Trophoblast cell (in vitro differentiated cells and primary cell): ENCODE measurements around the gene CHST3.
A peak's percentile ranks its signal among the peaks of the same experiment; 100 is the strongest.

Source experiments
- DNase-seq, 2 donors: peaks; one replicate each; pipeline ENCODE4 v3.0.0-alpha.2; 2016
- H2AFZ ChIP-seq: 2 replicates; pipeline ENCODE4 v1.6.1; 2013; ENCODE audit warnings: low read length, moderate library complexity, mild to moderate bottlenecking; ENCODE audit not compliant: insufficient read depth, poor library complexity
- H2AK5ac ChIP-seq: 2 replicates; pipeline ENCODE4 v1.6.1; 2013; ENCODE audit warnings: mild to moderate bottlenecking, low read length
- H2BK120ac ChIP-seq: 2 replicates; pipeline ENCODE4 v1.6.1; 2013; ENCODE audit warnings: low read length, mild to moderate bottlenecking, moderate library complexity; ENCODE audit not compliant: insufficient read depth, poor library complexity
- H2BK12ac ChIP-seq: 2 replicates; pipeline ENCODE4 v1.6.1; 2013; ENCODE audit warnings: mild to moderate bottlenecking, low read length, moderate library complexity
- H2BK5ac ChIP-seq: 2 replicates; pipeline ENCODE4 v1.6.1; 2013; ENCODE audit warnings: low read length, low read depth, moderate library complexity, mild to moderate bottlenecking; ENCODE audit not compliant: poor library complexity
- H3K14ac ChIP-seq: 2 replicates; pipeline ENCODE4 v1.6.1; 2013; ENCODE audit warnings: mild to moderate bottlenecking, low read length
- H3K18ac ChIP-seq: 2 replicates; pipeline ENCODE4 v1.6.1; 2013; ENCODE audit warnings: mild to moderate bottlenecking, low read length
- H3K23ac ChIP-seq: 2 replicates; pipeline ENCODE4 v1.6.1; 2013; ENCODE audit warnings: low read length
- H3K27ac ChIP-seq: 2 replicates; pipeline ENCODE4 v1.5.1; 2013; ENCODE audit warnings: low read depth, mild to moderate bottlenecking, inconsistent platforms, low read length, moderate library complexity
- H3K27me3 ChIP-seq: 2 replicates; pipeline ENCODE4 v1.6.1; 2013; ENCODE audit warnings: inconsistent platforms, mild to moderate bottlenecking, low read length, moderate library complexity; ENCODE audit not compliant: insufficient read depth
- H3K36me3 ChIP-seq, 2 experiments: 1 replicate in 1 of 2; 2 replicates in 1 of 2; pipeline ENCODE4 v1.6.1; 2013; ENCODE audit warnings: low read length in 2 of 2, mild to moderate bottlenecking in 2 of 2, moderate library complexity in 1 of 2; ENCODE audit not compliant: insufficient read depth in 2 of 2, control insufficient read depth in 1 of 2
- H3K4ac ChIP-seq: 2 replicates; pipeline ENCODE4 v1.6.1; 2013; ENCODE audit warnings: low read depth, mild to moderate bottlenecking, low read length, moderate library complexity
- H3K4me1 ChIP-seq, 2 experiments: 1 replicate in 1 of 2; 2 replicates in 1 of 2; pipeline ENCODE4 v1.6.1; 2013; ENCODE audit warnings: low read length in 2 of 2, mild to moderate bottlenecking in 2 of 2, moderate library complexity in 1 of 2; ENCODE audit not compliant: insufficient read depth in 2 of 2, control insufficient read depth in 1 of 2
- H3K4me2 ChIP-seq: 2 replicates; pipeline ENCODE4 v1.6.1; 2013; ENCODE audit warnings: inconsistent platforms, mild to moderate bottlenecking, low read length, moderate library complexity
- H3K4me3 ChIP-seq: 2 replicates; pipeline ENCODE4 v1.5.1; 2013; ENCODE audit warnings: mild to moderate bottlenecking, low read depth, low read length, inconsistent platforms
- H3K79me1 ChIP-seq: one replicate; pipeline ENCODE4 v1.6.1; 2013; ENCODE audit warnings: low read length
- H3K79me2 ChIP-seq: 2 replicates; pipeline ENCODE4 v1.6.1; 2013; ENCODE audit warnings: low read length, mild to moderate bottlenecking; ENCODE audit not compliant: control insufficient read depth, insufficient read depth, poor library complexity
- H3K9ac ChIP-seq: 2 replicates; pipeline ENCODE4 v1.6.1; 2013; ENCODE audit warnings: mild to moderate bottlenecking, low read length
- H3K9me3 ChIP-seq: 2 replicates; pipeline ENCODE4 v1.6.1; 2013; ENCODE audit warnings: low read depth, mild to moderate bottlenecking, control low read depth, inconsistent platforms, low read length; ENCODE audit not compliant: insufficient read depth
- H4K12ac ChIP-seq: 2 replicates; pipeline ENCODE4 v1.6.1; 2013; ENCODE audit warnings: low read depth, mild to moderate bottlenecking, low read length, moderate library complexity
- H4K8ac ChIP-seq: 2 replicates; pipeline ENCODE4 v1.6.1; 2013; ENCODE audit warnings: low read depth, mild to moderate bottlenecking, low read length, moderate library complexity
- H4K91ac ChIP-seq: one replicate; pipeline ENCODE4 v1.6.1; 2013; ENCODE audit warnings: low read depth, mild to moderate bottlenecking, low read length, moderate library complexity
- WGBS: extraction: QIAGEN DNeasy Blood & Tissue Kit; methylation state at CpG from one replicate; pipeline ENCODE4 v1.1.7; 2013; ENCODE audit warnings: missing lambda C conversion rate; ENCODE audit not compliant: insufficient read length, insufficient coverage; ENCODE audit errors: extremely low coverage; 5-methylcytosine and 5-hydroxymethylcytosine counted together

The CHST3 gene

GRCh38 chr10:72014197-72014596, 50.0 kb downstream of the CHST3 start:
- H3K4ac ChIP-seq, result no peak overlapping the region
- no peak overlapping the region for H4K12ac ChIP-seq
- DNase-seq, result no peak
- H3K79me2 ChIP-seq, result peaks cover 5% of the 10 kb centered on the region
- H4K91ac ChIP-seq, result no peak overlapping the region
- peaks cover 10 to 12% of the 10 kb centered on the region in 2 experiments for H3K36me3 ChIP-seq
- H3K4me2 ChIP-seq, result no peak overlapping the region
- H3K9ac ChIP-seq, result no peak overlapping the region
- H3K4me3 ChIP-seq, result no peak overlapping the region
- peaks cover 21% of the 10 kb centered on the region for H3K79me1 ChIP-seq
- H2AK5ac ChIP-seq, result no peak overlapping the region
- no peaks in the 10 kb centered on the region for H3K27me3 ChIP-seq
- H3K23ac ChIP-seq, result no peak overlapping the region
- no peak overlapping the region for H2BK5ac ChIP-seq
- no peak overlapping the region for H2BK12ac ChIP-seq
- H4K8ac ChIP-seq, result no peak overlapping the region
- H2AFZ ChIP-seq, result no peak overlapping the region
- H3K9me3 ChIP-seq, result peaks cover 1% of the 10 kb centered on the region
- peaks cover 28 to 34% of the 10 kb centered on the region in 2 experiments for H3K4me1 ChIP-seq
- WGBS, result no CpG with 5 or more reads among the region's 2 CpGs
- no peak overlapping the region for H3K18ac ChIP-seq
- H3K27ac ChIP-seq, result no peak overlapping the region
- no peak overlapping the region for H3K14ac ChIP-seq
- H2BK120ac ChIP-seq, result no peak overlapping the region

GRCh38 chr10:72014785-72015480, 50.7 kb downstream of the CHST3 start:
- Histone ChIP-seq H3K18ac (no peak overlapping the region), H2BK5ac (no peak overlapping the region)
- WGBS, result no CpG with 5 or more reads among the region's 10 CpGs

GRCh38 chr10:72015841-72016240, 51.6 kb downstream of the CHST3 start:
- DNase-seq, result peak in 1 of 2 donors; percentile 31
- peaks cover 1% of the 10 kb centered on the region for H3K9me3 ChIP-seq
- H4K8ac ChIP-seq, result no peak overlapping the region
- H3K9ac ChIP-seq, result no peak overlapping the region
- H3K18ac ChIP-seq, result no peak overlapping the region
- peaks cover 15 to 23% of the 10 kb centered on the region in 2 experiments for H3K4me1 ChIP-seq
- no CpG with 5 or more reads among the region's 8 CpGs for WGBS
- no peak overlapping the region for H4K12ac ChIP-seq
- no peak overlapping the region for H4K91ac ChIP-seq
- H2BK12ac ChIP-seq, result no peak overlapping the region
- H3K79me1 ChIP-seq, result peaks cover 10% of the 10 kb centered on the region
- H3K14ac ChIP-seq, result peak overlapping the region; percentile 4
- H3K27ac ChIP-seq, result no peak overlapping the region
- H3K4ac ChIP-seq, result no peak overlapping the region
- no peak overlapping the region for H3K23ac ChIP-seq
- H2AFZ ChIP-seq, result no peak overlapping the region
- no peak overlapping the region for H2BK5ac ChIP-seq
- H2AK5ac ChIP-seq, result peak overlapping the region; percentile 44
- no peak overlapping the region for H3K4me3 ChIP-seq
- H3K36me3 ChIP-seq, result peaks cover 7 to 12% of the 10 kb centered on the region in 2 experiments
- H3K4me2 ChIP-seq, result no peak overlapping the region
- H3K79me2 ChIP-seq, result no peaks in the 10 kb centered on the region
- H3K27me3 ChIP-seq, result no peaks in the 10 kb centered on the region
- H2BK120ac ChIP-seq, result no peak overlapping the region

More at GRCh38 chr10:72014785-72015480, 50.7 kb downstream of the CHST3 start:
- H4K91ac ChIP-seq, result no peak overlapping the region
- no peak overlapping the region for H3K9ac ChIP-seq
- H3K4ac ChIP-seq, result no peak overlapping the region
- H3K4me2 ChIP-seq, result no peak overlapping the region
- no peak overlapping the region for H2AK5ac ChIP-seq
- no peak overlapping the region for H2AFZ ChIP-seq
- no peak overlapping the region for H3K14ac ChIP-seq
- peaks cover 1% of the 10 kb centered on the region for H3K79me2 ChIP-seq
- no peaks in the 10 kb centered on the region for H3K27me3 ChIP-seq
- no peak for DNase-seq
- H2BK12ac ChIP-seq, result no peak overlapping the region
- H2BK120ac ChIP-seq, result no peak overlapping the region
- no peak overlapping the region for H3K4me3 ChIP-seq
- peaks cover 23 to 32% of the 10 kb centered on the region in 2 experiments for H3K4me1 ChIP-seq
- no peak overlapping the region for H3K27ac ChIP-seq
- H3K36me3 ChIP-seq, result peaks cover 10 to 12% of the 10 kb centered on the region in 2 experiments
- H3K9me3 ChIP-seq, result peaks cover 1% of the 10 kb centered on the region
- H4K12ac ChIP-seq, result no peak overlapping the region
- H3K23ac ChIP-seq, result no peak overlapping the region
- H3K79me1 ChIP-seq, result peaks cover 15% of the 10 kb centered on the region
- H4K8ac ChIP-seq, result no peak overlapping the region

- Histone ChIP-seq H4K12ac (no peak overlapping the region), H2AFZ (no peak overlapping the region), H3K79me1 (peaks cover 10% of the 10 kb centered on the region), H3K79me2 (no peaks in the 10 kb centered on the region), H4K91ac (peak overlapping the region; percentile 63), H3K18ac (no peak overlapping the region), H3K14ac (no peak overlapping the region), H2BK120ac (peak overlapping the region; percentile 18), H3K23ac (no peak overlapping the region), H4K8ac (no peak overlapping the region), H3K4me2 (no peak overlapping the region), H3K9ac (no peak overlapping the region), H2BK12ac (peak overlapping the region; percentile 1), H3K9me3 (peaks cover 1% of the 10 kb centered on the region), H3K4me1 (peaks cover 15 to 23% of the 10 kb centered on the region in 2 experiments), H3K4me3 (no peak overlapping the region), H2BK5ac (no peak overlapping the region), H3K36me3 (peaks cover 0 to 4% of the 10 kb centered on the region in 2 experiments), H2AK5ac (peak overlapping the region; percentile 18), H3K27ac (peak overlapping the region; percentile 41), H3K4ac (no peak overlapping the region), H3K27me3 (no peaks in the 10 kb centered on the region)
- DNase-seq, result no peak
- WGBS, result no CpG with 5 or more reads among the region's 13 CpGs
These were observed 52.6 kb downstream of the CHST3 start for GRCh38 chr10:72016608-72017300.
